Measurements from ENCODE around the gene TMEM88. TPM values are rescaled to one million over a fixed set of nuclear protein-coding genes. Genes with fewer than 3 reads are reported as not detected.

Gene TMEM88
- total and polyA plus RNA-seq, 4 donors = 0.65 to 4.6 (median 3.7) TPM

- DNase-seq (ENCODE audit: low spot score) = no peak
- H3K4me1 ChIP-seq (ENCODE audit: control insufficient read depth in 4 of 4, insufficient read depth in 4 of 4, low read length in 3 of 4) = peaks cover 5 to 44% (median 33%) of the 10 kb centered on the region in 4 donors
- H3K36me3 ChIP-seq (ENCODE audit: control insufficient read depth in 4 of 4, insufficient read depth in 3 of 4, low read depth in 1 of 4, low read length in 3 of 4) = peaks cover 8 to 20% (median 12%) of the 10 kb centered on the region in 4 donors
- H3K4me3 ChIP-seq (ENCODE audit: low read depth in 1 of 3, low read length in 3 of 3) = no peak overlapping the region
- H3K9me3 ChIP-seq (ENCODE audit: control insufficient read depth in 4 of 4, low read length in 3 of 4) = no peaks in the 10 kb centered on the region
- peak overlapping the region; percentile 86 to 97 for H3K27ac ChIP-seq (ENCODE audit: low read depth in 1 of 2, low read length in 2 of 2)
- TF ChIP-seq HNF4G (IDR thresholded peaks at IDR 0.05) (no peak), EGR1 (IDR thresholded peaks at IDR 0.05; ENCODE audit: low read depth in 2 of 2) (no peak), CTCF (IDR thresholded peaks at IDR 0.05; ENCODE audit: low read depth, low read length, missing input control) (no peak), MAX (IDR thresholded peaks at IDR 0.05) (no peak), YY1 (IDR thresholded peaks at IDR 0.05) (no peak), GABPA (IDR thresholded peaks at IDR 0.05 in 1 of 2, conservative IDR thresholded peaks at IDR 0.05 in 1 of 2) (no peak), NR2F2 (IDR thresholded peaks at IDR 0.05) (no peak), SP1 (IDR thresholded peaks at IDR 0.05) (no peak), FOXA1 (IDR thresholded peaks at IDR 0.05) (no peak), RAD21 (IDR thresholded peaks at IDR 0.05) (no peak), TAF1 (conservative IDR thresholded peaks at IDR 0.05) (no peak), RXRA (IDR thresholded peaks at IDR 0.05) (no peak), REST (IDR thresholded peaks at IDR 0.05) (no peak), JUND (IDR thresholded peaks at IDR 0.05) (no peak)
- TF ChIP-seq, protein P1, sequence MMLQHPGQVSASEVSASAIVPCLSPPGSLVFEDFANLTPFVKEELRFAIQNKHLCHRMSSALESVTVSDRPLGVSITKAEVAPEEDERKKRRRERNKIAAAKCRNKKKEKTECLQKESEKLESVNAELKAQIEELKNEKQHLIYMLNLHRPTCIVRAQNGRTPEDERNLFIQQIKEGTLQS (IDR thresholded peaks at IDR 0.05) = no peak
- TF ChIP-seq, protein P2, sequence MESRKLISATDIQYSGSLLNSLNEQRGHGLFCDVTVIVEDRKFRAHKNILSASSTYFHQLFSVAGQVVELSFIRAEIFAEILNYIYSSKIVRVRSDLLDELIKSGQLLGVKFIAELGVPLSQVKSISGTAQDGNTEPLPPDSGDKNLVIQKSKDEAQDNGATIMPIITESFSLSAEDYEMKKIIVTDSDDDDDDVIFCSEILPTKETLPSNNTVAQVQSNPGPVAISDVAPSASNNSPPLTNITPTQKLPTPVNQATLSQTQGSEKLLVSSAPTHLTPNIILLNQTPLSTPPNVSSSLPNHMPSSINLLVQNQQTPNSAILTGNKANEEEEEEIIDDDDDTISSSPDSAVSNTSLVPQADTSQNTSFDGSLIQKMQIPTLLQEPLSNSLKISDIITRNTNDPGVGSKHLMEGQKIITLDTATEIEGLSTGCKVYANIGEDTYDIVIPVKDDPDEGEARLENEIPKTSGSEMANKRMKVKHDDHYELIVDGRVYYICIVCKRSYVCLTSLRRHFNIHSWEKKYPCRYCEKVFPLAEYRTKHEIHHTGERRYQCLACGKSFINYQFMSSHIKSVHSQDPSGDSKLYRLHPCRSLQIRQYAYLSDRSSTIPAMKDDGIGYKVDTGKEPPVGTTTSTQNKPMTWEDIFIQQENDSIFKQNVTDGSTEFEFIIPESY (IDR thresholded peaks at IDR 0.05) = no peak
- 47% methylated on average over 15 of the region's 15 CpGs for WGBS
- H3K27me3 ChIP-seq (ENCODE audit: control insufficient read depth in 4 of 4, insufficient read depth in 4 of 4, low read length in 3 of 4) = no peaks in the 10 kb centered on the region
- no peak overlapping the region for H3K9ac ChIP-seq (ENCODE audit: low read depth in 1 of 2, low read length in 2 of 2)
Observed at GRCh38 chr17:7855660-7856010, 769 bp downstream of the TMEM88 start.

Measured in liver (tissue), 9 donors.